RWPE1 (cell line): ENCODE results near the gene NETO2.
"Not testable (repeated sequence)": the region's sequence is repeated elsewhere in the genome, so short reads cannot be mapped to it uniquely, and the experiment has no call there.

Source experiments
- CTCF ChIA-PET: fragments of 350-600 bp; sonication (Branson Sonifier 250); formaldehyde crosslinking; extraction: SDS; loops from one replicate; lab custom pipeline; 2021; lab: Yijun Ruan, JAX
- POLR2A ChIA-PET: fragments of 400-600 bp; formaldehyde crosslinking; extraction: SDS; loops from one replicate; lab custom pipeline; 2020; ENCODE audit warnings: antibody characterized with exemption; ENCODE audit not compliant: low non-redundant PET; lab: Yijun Ruan, JAX
- DNase-seq: peaks from one replicate; pipeline ENCODE4 v3.0.0; 2012; ENCODE audit warnings: low spot score
- H3K27ac ChIP-seq: fragments of 450-650 bp; 2 replicates; pipeline ENCODE4 v1.5.1; 2017
- CTCF ChIP-seq: fragments of 450-650 bp; conservative IDR thresholded peaks from 2 replicates; pipeline ENCODE4 v1.5.1; 2017; ENCODE audit warnings: low read depth, mild to moderate bottlenecking

NETO2 gene

GRCh38 chr16:47113130-47113529, 30.6 kb downstream of the NETO2 start:
- DNase-seq, result no peak
- CTCF ChIA-PET, result interaction anchor here (0.5 to 1.0 kb wide), 3 partner anchors 19 to 1046 kb away, joined by 3 to 7 read pairs (median 3); no protein-coding TSS in a partner anchor
- no peak for TF ChIP-seq CTCF
- H3K27ac ChIP-seq, result no peak overlapping the region
- POLR2A ChIA-PET, result no interaction called here

- no peak for TF ChIP-seq CTCF
- POLR2A ChIA-PET, result no interaction called here
- CTCF ChIA-PET, result interaction anchor here (0.6 to 1.3 kb wide), 2 partner anchors 33 to 74 kb away, joined by 3 to 7 read pairs; partner anchors contain the start of gene NETO2
- DNase-seq, result no peak
- H3K27ac ChIP-seq, result no peak overlapping the region
These were observed 32.8 kb downstream of the NETO2 start for GRCh38 chr16:47110939-47111338.

GRCh38 chr16:47109361-47109760, 34.4 kb downstream of the NETO2 start:
- TF ChIP-seq CTCF, result no peak
- H3K27ac ChIP-seq, result no peak overlapping the region
- no peak for DNase-seq
- POLR2A ChIA-PET, result no interaction called here
- CTCF ChIA-PET, result interaction anchor here (0.7 kb wide), 1 partner anchor 34 kb away, joined by 5 read pairs; the partner anchor contains the start of gene NETO2

- H3K27ac ChIP-seq, POLR2A ChIA-PET, DNase-seq: not testable (repeated sequence)
- CTCF ChIA-PET, result interaction anchor here (0.6 to 0.7 kb wide), 2 partner anchors 39 to 1023 kb away, joined by 3 to 4 read pairs; no protein-coding TSS in a partner anchor
These were observed 40.8 kb downstream of the NETO2 start for GRCh38 chr16:47102921-47103320.

GRCh38 chr16:47097154-47097553, 46.6 kb downstream of the NETO2 start:
- DNase-seq, H3K27ac ChIP-seq, POLR2A ChIA-PET: not testable (repeated sequence)
- CTCF ChIA-PET, result interaction anchor here (0.7 kb wide), 1 partner anchor 1035 kb away, joined by 3 read pairs; no protein-coding TSS in a partner anchor

- ChIA-PET CTCF (no interaction called here), POLR2A (no interaction called here)
- no peak for TF ChIP-seq CTCF
- no peak overlapping the region for H3K27ac ChIP-seq
- DNase-seq, result no peak
These were observed 47.4 kb downstream of the NETO2 start for GRCh38 chr16:47096297-47096696.

- POLR2A ChIA-PET, result no interaction called here
- no peak for TF ChIP-seq CTCF
- CTCF ChIA-PET, result no interaction called here
These were observed 59.5 kb downstream of the NETO2 start for GRCh38 chr16:47084198-47084597.

More at GRCh38 chr16:47084198-47084597, 59.5 kb downstream of the NETO2 start:
- DNase-seq, result no peak
- H3K27ac ChIP-seq, result no peak overlapping the region
